Testis (tissue), 2 donors: ENCODE results near the gene MEX3C.

Experiments used
- CTCF ChIP-seq, 3 experiments: fragments of 450-650 bp in 2 of 3; fragments of 200-600 bp in 1 of 3; sonication (generic) in 1 of 3; IDR thresholded peaks; one replicate each; pipeline ENCODE4 v1.5.1; 2016 to 2019; ENCODE audit warnings: antibody characterized with exemption in 3 of 3, mild to moderate bottlenecking in 2 of 3, moderate library complexity in 1 of 3
- POLR2A ChIP-seq: fragments of 450-650 bp; IDR thresholded peaks from one replicate; pipeline ENCODE4 v1.6.1; 2017; ENCODE audit warnings: antibody characterized with exemption, mild to moderate bottlenecking, moderate library complexity

DNA sequence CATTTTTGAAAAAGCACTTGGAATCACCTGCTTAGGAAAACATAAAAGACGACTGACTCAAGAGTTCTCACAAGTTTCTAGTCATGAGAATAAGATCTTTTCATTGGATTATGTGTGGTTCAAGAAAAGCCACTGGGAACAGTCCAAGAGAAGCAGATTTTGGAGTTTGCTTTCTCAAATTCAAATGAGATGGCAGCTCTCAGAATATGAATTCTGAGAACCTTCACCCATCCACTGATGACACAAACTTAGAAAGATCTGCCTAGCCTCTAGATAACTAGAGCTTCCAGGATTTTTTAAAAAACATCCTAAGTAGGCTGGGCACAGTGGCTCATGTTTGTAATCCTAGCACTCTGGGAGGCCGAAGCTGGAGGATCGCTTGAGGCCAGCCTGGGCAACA, 26.8 kb downstream of the MEX3C start:
- TF ChIP-seq CTCF (IDR thresholded peaks at IDR 0.05) (no peak), POLR2A (no peak)
